A549 (cell line): Measurements from ENCODE around the gene TACR1. TPM values are rescaled to one million over a fixed set of nuclear protein-coding genes. Genes with fewer than 3 reads are reported as not detected.

ENCODE experiments used
- ATAC-seq, 2 experiments: fragments of 200-7000 bp in 1 of 2; fragments of >200 bp in 1 of 2; cut with Nextera tagmentation in 1 of 2; cut with Tn5 transposase in 1 of 2; 3 replicates each; pipeline versions ENCODE4 v1.8.0 to v1.9.1; 2018 to 2020; ENCODE audit warnings: mild to moderate bottlenecking in 1 of 2, moderate library complexity in 1 of 2
- CTCF ChIA-PET: fragments of 300-600 bp; sonication (Branson Sonifier 250); formaldehyde crosslinking; extraction: SDS; loops from one replicate; lab custom pipeline; 2021; ENCODE audit warnings: antibody characterized with exemption, inconsistent platforms; lab: Yijun Ruan, JAX
- POLR2A ChIA-PET: fragments of 350-600 bp; formaldehyde crosslinking; extraction: SDS; loops from one replicate; lab custom pipeline; 2021; ENCODE audit warnings: antibody characterized with exemption, inconsistent platforms; lab: Yijun Ruan, JAX
- DNase-seq, 2 experiments: peaks; one replicate each; pipeline versions ENCODE4 v3.0.0 to v3.0.0-alpha.2; 2011 to 2016; ENCODE audit warnings: low read depth in 1 of 2, low spot score in 1 of 2
- FAIRE-seq: peaks from 2 replicates; lab custom pipeline; 2011; peaks lifted over from hg19 to GRCh38; lab: Jason Lieb, UNC
- H3K27ac ChIP-seq, 2 experiments: fragments of >200 bp; sonication (Bioruptor Twin); formaldehyde crosslinking; 3 replicates each; pipeline ENCODE4 v1.5.1; 2016 to 2017
- H3K4me1 ChIP-seq: fragments of >200 bp; sonication (Bioruptor Twin); formaldehyde crosslinking; 3 replicates; pipeline ENCODE4 v1.6.1; 2016
- H3K4me2 ChIP-seq: fragments of >200 bp; sonication (Bioruptor Twin); formaldehyde crosslinking; 3 replicates; pipeline ENCODE4 v1.6.1; 2016
- H3K4me3 ChIP-seq: fragments of >200 bp; sonication (Bioruptor Twin); formaldehyde crosslinking; 3 replicates; pipeline ENCODE4 v1.5.1; 2016
- H3K9me3 ChIP-seq: fragments of >200 bp; sonication (Bioruptor Twin); formaldehyde crosslinking; 3 replicates; pipeline ENCODE4 v1.6.1; 2016
- BCL3 ChIP-seq: fragments of >200 bp; sonication (Bioruptor Twin); formaldehyde crosslinking; IDR thresholded peaks from 3 replicates; pipeline ENCODE4 v1.6.1; 2016
- BHLHE40 ChIP-seq: IDR thresholded peaks from 2 replicates; pipeline ENCODE4 v1.6.1; 2012; ENCODE audit warnings: low read depth, low read length, inconsistent platforms
- CBX8 ChIP-seq: fragments of 200-600 bp; sonication (generic); IDR thresholded peaks from 2 replicates; pipeline ENCODE4 v1.6.1; 2016
- CHD4 ChIP-seq: fragments of 200-600 bp; sonication (generic); IDR thresholded peaks from 2 replicates; pipeline ENCODE4 v1.6.1; 2016; ENCODE audit warnings: antibody characterized with exemption, mild to moderate bottlenecking, borderline replicate concordance
- EHMT2 ChIP-seq: fragments of 200-600 bp; sonication (generic); IDR thresholded peaks from 2 replicates; pipeline ENCODE4 v1.6.1; 2016; ENCODE audit warnings: antibody characterized with exemption, low read depth, mild to moderate bottlenecking, moderate library complexity
- EP300 ChIP-seq, 2 experiments: fragments of >200 bp; sonication (Bioruptor Twin); formaldehyde crosslinking; IDR thresholded peaks; 2 replicates in 1 of 2; 3 replicates in 1 of 2; pipeline ENCODE4 v1.6.1; 2016 to 2017
- FOSB ChIP-seq: fragments of 250-450 bp; sonication (Bioruptor Pico); IDR thresholded peaks from 2 replicates; pipeline ENCODE4 v1.5.0; 2020; ENCODE audit warnings: mild to moderate bottlenecking, moderate library complexity
- FOSL2 ChIP-seq, 2 experiments: fragments of 450-650 bp in 1 of 2; fragments of >200 bp in 1 of 2; sonication (Bioruptor Twin) in 1 of 2; formaldehyde crosslinking; IDR thresholded peaks; 2 replicates each; pipeline versions ENCODE4 v1.5.0 to v1.6.1; 2016 to 2020; ENCODE audit warnings: mild to moderate bottlenecking in 1 of 2, moderate library complexity in 1 of 2
- FOXS1 ChIP-seq: fragments of 250-450 bp; sonication (Bioruptor Pico); IDR thresholded peaks from 2 replicates; pipeline ENCODE4 v1.5.0; 2020; ENCODE audit warnings: mild to moderate bottlenecking, moderate library complexity
- HDAC2 ChIP-seq: fragments of 200-600 bp; sonication (generic); IDR thresholded peaks from 2 replicates; pipeline ENCODE4 v1.6.1; 2016
- HEYL ChIP-seq: fragments of 250-450 bp; sonication (Bioruptor Pico); IDR thresholded peaks from 2 replicates; pipeline ENCODE4 v1.8.0; 2021; ENCODE audit warnings: mild to moderate bottlenecking, moderate library complexity
- HMGXB4 ChIP-seq: fragments of 250-450 bp; sonication (Bioruptor Pico); IDR thresholded peaks from 2 replicates; pipeline ENCODE4 v1.5.0; 2021; ENCODE audit warnings: mild to moderate bottlenecking, moderate library complexity, borderline replicate concordance
- MAX ChIP-seq: IDR thresholded peaks from 2 replicates; pipeline ENCODE4 v1.6.1; 2012
- MYC ChIP-seq: IDR thresholded peaks from 2 replicates; pipeline ENCODE4 v1.6.1; 2012; ENCODE audit warnings: mild to moderate bottlenecking, inconsistent platforms, low read length, improper control_type of control experiment, borderline replicate concordance
- NR3C1 ChIP-seq: fragments of >200 bp; sonication (Bioruptor Twin); formaldehyde crosslinking; IDR thresholded peaks from 3 replicates; pipeline ENCODE4 v1.6.1; 2017
- TFCP2L1 ChIP-seq: fragments of 250-450 bp; sonication (Bioruptor Pico); IDR thresholded peaks from 2 replicates; pipeline ENCODE4 v1.5.0; 2021; ENCODE audit warnings: mild to moderate bottlenecking
- TP53 ChIP-seq: fragments of 250-450 bp; sonication (Bioruptor Pico); IDR thresholded peaks from 2 replicates; pipeline ENCODE4 v1.5.0; 2021; ENCODE audit warnings: mild to moderate bottlenecking, moderate library complexity
- USF2 ChIP-seq: fragments of 450-650 bp; IDR thresholded peaks from 2 replicates; pipeline ENCODE4 v1.6.1; 2014; ENCODE audit warnings: antibody characterized with exemption
- ZC3H11A ChIP-seq: fragments of 450-650 bp; IDR thresholded peaks from 2 replicates; pipeline ENCODE4 v1.6.1; 2014; ENCODE audit warnings: antibody characterized with exemption, mild to moderate bottlenecking
- ZFP36 ChIP-seq: fragments of 450-650 bp; IDR thresholded peaks from 2 replicates; pipeline ENCODE4 v1.6.1; 2014; ENCODE audit warnings: borderline replicate concordance; ENCODE audit not compliant: partially characterized antibody
- ZNF302 ChIP-seq: fragments of 250-450 bp; sonication (Bioruptor Pico); IDR thresholded peaks from 2 replicates; pipeline ENCODE4 v1.9.0; 2021; ENCODE audit warnings: inconsistent platforms, mild to moderate bottlenecking, moderate library complexity
- WGBS: methylation state at CpG from one replicate; pipeline ENCODE4 v1.1.6; 2017; ENCODE audit errors: missing lambda C conversion rate; 5-methylcytosine and 5-hydroxymethylcytosine counted together
- polyA plus RNA-seq, 4 experiments: library from polyadenylated mRNA; depleted of rRNA in 3 of 4; stranded (reverse); fragments of >200 nt; fragmentation: RNase III in 1 of 4; extraction: RNeasy Plus Mini Kit Qiagen cat#74134 plus additional on column Dnase treatment in 1 of 4; gene quantifications; 2 replicates in 3 of 4; 3 replicates in 1 of 4; pipeline ENCODE4 v1.2.3, GENCODE V29; 2011 to 2017
- TF ChIP-seq, protein P1 (sequence below): fragments of 150-350 bp; IDR thresholded peaks from 2 replicates; pipeline ENCODE4 v1.6.1; 2014; ENCODE audit warnings: low read depth, mild to moderate bottlenecking, low read length

TACR1 gene
- polyA plus RNA-seq, 2 of the 4 experiments (the other 2 are of a cell fraction) = 0.27 to 0.92 TPM

DNA sequence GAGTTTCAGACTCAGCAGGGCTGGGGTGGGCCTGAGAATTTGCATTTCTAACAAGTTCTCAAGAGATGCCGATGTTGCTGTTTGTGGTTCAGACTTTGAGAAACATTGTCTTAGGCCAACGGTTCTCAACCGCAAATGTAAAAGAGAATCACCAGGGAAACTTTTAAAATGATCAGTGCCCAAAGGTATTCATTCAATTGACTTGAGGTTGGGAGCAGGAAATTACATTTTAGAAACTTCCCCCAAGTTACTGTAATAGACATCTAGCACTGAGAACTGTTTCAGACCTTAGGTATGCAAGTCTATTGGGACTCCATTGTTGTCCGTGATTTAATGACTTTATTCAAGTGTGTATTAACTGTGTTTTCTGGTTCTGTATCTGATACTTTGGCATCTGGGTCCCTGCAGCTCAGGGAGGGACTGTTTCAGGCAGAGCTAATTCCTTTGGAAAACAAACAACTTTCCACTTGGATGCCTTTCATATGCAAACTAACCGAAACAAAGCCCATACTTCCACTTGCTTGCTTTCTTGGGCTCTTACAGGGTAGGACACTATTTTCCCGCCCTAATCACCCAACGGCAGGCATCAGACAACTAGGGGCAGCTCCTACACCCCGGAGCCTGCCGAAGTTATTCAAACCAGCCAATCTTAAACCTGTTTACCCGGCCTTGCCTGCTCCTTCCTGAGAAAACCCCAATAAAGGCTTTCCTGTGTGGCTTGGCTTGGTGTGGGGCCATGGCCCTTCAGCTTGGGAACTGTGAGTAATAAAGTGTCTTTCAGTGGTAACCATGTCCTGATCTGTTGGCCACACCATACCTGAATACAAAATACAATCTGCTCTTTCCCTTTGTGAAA, 143.3 kb downstream of the TACR1 start:
- no peak for FAIRE-seq
- no peak for ATAC-seq
- TF ChIP-seq EHMT2 (no peak), CHD4 (no peak), USF2 (no peak), NR3C1 (no peak), ZC3H11A (no peak), MYC (no peak), FOXS1 (CRISPR knock-in tag) (no peak), BHLHE40 (no peak), ZFP36 (no peak), ZNF302 (CRISPR knock-in tag) (no peak), HMGXB4 (CRISPR knock-in tag) (no peak), HDAC2 (no peak), HEYL (CRISPR knock-in tag) (no peak)
- TF ChIP-seq, protein P1, sequence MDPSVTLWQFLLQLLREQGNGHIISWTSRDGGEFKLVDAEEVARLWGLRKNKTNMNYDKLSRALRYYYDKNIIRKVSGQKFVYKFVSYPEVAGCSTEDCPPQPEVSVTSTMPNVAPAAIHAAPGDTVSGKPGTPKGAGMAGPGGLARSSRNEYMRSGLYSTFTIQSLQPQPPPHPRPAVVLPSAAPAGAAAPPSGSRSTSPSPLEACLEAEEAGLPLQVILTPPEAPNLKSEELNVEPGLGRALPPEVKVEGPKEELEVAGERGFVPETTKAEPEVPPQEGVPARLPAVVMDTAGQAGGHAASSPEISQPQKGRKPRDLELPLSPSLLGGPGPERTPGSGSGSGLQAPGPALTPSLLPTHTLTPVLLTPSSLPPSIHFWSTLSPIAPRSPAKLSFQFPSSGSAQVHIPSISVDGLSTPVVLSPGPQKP = no peak
- TF ChIP-seq, all 56 proteins: peak for 0
- H3K9me3 ChIP-seq = no peaks in the 10 kb centered on the region
- H3K4me3 ChIP-seq = no peak overlapping the region
- H3K4me2 ChIP-seq = no peak overlapping the region
- DNase-seq = no peak
- no peaks in the 10 kb centered on the region for H3K4me1 ChIP-seq
- 82% methylated on average over 10 of the region's 10 CpGs for WGBS
- ChIA-PET POLR2A (no interaction called here), CTCF (interaction anchor here (1.0 to 1.7 kb wide), 5 partner anchors 9 to 137 kb away, joined by 3 to 4 read pairs (median 3); no protein-coding TSS in a partner anchor)
- no peak overlapping the region for H3K27ac ChIP-seq

- H3K27ac ChIP-seq = no peak overlapping the region
- H3K9me3 ChIP-seq = no peaks in the 10 kb centered on the region
- no peaks in the 10 kb centered on the region for H3K4me1 ChIP-seq
- ChIA-PET POLR2A (no interaction called here), CTCF (interaction anchor here (1.1 to 3.4 kb wide), 4 partner anchors 12 to 142 kb away, joined by 3 to 14 read pairs (median 4); no protein-coding TSS in a partner anchor)
- 67% methylated on average over 6 of the region's 6 CpGs for WGBS
- TF ChIP-seq EP300 (IDR thresholded peaks at IDR 0.05) (no peak), CBX8 (no peak), BCL3 (no peak), TFCP2L1 (CRISPR knock-in tag) (no peak), MAX (no peak), FOSB (no peak), FOSL2 (IDR thresholded peaks at IDR 0.05) (no peak), FOSL2 (CRISPR knock-in tag; IDR thresholded peaks at IDR 0.05) (no peak), TP53 (no peak)
- DNase-seq = no peak
- no peak for ATAC-seq
- H3K4me2 ChIP-seq = no peak overlapping the region
- no peak overlapping the region for H3K4me3 ChIP-seq
- no peak for FAIRE-seq
These were observed 144.0 kb downstream of the TACR1 start for GRCh38 chr2:75055142-75055819.
